OCI-M1 (cell line): Measurements from ENCODE around the gene IQSEC1.
A peak's percentile ranks its signal among the peaks of the same experiment; 100 is the strongest.

Experiments used
- DNase-seq: peaks from one replicate; lab custom pipeline; 2025; lab: John Stamatoyannopoulos, UW

Gene IQSEC1

GRCh38 chr3:12954180-12954579, 119.0 kb downstream of the IQSEC1 start:
- no peak for DNase-seq

DNA sequence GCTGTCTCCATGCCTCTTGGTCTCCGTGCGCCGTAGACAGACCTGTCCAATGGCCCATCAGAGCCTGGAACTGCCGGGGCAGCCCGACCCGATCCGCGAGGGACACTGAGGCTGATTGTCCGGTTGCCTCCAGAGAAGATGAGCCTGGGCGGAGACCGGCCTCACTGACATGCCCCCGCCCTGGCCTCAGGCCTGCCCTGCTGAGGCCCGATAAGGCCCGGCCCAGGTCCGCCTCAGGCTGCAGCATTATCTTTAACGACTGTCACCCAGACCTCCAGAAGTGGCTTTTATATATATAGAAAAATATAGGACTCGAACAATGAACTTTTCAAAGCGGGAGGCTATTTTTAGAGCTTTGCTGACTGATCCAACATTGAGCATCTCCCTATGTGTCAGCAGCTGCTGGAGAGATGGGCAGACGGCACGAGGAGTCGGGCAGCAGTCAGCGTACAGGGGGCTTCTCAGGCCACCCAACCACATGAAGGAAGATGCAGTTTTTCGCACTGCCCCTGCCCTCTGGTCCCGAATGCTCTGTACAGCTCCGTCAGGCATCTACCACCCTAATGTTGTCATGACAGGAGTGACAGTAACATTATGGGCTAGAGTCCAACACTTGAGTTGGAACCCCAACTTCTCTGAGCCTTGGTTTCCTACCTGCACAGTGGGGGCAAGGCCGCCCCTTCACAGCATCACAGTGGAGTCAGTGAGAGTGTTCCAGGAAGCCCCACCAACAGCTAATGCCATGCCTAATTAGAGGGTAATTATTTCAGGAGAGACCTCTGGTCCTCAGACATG, 119.8 kb downstream of the IQSEC1 start:
- peak; percentile 96 for DNase-seq

- no peak for DNase-seq
These were observed 120.7 kb downstream of the IQSEC1 start for GRCh38 chr3:12952343-12953200.

- peak; percentile 72 for DNase-seq
These were observed 124.1 kb downstream of the IQSEC1 start for GRCh38 chr3:12948891-12949711.

DNA sequence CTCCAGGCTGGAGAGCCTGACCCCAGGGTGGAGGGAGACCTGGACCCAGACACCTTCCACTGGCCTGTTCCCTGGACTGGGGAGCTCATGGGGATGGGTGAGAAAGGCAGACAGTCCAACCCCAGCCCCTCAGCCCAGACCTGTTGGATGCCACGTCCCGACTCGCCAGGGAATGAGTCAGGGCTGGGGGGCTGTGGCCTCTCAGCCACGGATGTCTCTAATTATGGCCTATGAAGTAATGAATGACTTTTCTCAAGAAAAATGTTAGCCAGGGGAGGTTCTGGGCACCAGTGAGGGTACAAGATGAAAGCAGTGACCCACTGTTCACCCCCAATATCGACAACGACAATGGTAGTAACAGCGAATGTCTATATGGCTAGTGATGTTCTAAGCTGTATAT, 124.9 kb downstream of the IQSEC1 start:
- no peak for DNase-seq

DNA sequence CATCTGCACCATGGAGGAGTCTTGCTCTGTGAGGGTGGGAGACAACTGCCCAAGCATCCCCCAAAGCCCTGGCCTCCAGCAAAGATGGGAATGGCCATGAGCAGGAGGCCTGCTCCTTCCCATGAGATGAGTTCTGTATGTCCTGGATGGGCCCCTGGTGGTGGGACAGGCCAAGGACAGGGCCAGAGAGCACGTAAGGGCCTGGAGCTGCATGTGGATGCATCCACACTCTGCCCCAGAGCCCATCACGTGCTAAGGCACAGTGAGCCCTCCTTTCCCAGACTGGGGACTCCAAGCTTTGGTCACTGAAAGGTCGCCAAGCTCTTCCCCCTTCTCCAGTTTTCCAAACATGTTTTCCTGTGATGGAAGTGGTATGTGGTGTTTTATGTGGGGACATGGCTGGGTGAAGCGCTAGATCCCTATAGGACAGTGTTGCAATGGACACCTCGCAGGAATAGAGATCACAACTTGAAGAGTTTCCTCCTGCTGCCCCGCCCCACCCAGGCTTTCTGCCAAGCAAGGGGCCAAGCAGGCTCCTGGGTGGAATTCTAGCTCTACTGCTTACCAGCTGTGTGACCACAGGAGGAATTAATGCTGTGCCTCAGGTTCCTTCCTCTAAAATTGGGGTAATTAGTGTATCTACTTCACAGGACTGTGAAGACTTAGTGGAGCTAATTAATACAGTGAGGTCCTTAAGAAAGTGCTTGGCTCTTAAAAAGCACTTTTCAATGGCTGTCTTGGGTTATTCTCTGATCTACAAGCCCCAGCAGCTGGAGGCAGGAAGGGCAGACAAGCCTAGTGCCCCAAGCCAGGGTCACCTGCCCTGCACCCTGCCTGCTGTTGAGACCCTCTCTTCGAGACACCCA, 125.5 kb downstream of the IQSEC1 start:
- peak; percentile 22 for DNase-seq

DNA sequence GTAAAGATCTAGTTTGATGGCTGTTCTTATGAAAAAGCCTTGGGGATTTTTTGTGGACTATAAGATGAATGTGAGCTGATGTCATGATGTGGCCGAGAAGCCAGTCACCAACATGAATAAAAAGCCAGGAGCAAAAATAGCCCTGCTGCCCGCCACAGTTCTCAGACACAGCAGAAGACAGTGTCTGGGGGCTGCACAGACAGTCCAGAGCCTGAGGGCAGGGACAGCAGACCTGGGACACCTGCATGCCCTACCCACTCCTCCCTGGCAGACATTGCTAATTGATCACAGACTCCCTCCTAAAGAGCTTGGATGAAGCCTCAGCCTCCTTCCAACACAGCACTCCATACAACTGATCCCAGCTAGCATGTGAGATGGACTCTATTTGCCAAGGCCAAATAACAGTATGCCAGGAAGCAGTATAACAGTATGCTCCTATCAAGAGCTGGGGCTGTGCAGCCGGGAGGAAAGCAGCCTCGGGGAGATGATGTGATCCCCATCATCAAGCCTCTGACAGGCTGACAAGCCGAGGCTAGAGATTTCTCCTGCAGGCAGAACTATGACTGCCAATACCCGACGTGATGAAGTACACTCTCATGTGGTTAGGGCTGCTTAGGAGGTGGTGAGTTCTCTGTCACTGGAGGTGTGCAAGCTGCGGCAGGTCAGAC, 126.4 kb downstream of the IQSEC1 start:
- no peak for DNase-seq

DNA sequence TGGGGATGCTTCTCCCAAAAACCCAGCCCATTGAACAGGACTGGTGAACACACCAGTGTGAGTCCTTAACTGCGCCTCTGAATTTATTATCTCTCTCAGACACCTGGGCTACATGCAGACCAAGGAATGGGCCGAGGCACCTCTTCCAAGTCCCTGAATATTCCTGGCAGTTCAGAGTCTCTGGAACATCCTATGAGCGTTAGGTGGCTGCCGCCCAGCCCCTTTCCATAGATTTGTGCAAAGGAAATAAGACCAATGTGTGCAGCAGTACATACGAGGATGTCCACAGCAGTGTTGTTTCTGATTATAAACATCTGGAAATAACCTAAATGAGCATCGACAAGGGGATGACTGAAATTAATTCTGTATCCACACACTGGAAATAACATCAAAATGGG, 127.0 kb downstream of the IQSEC1 start:
- DNase-seq: no peak

DNA sequence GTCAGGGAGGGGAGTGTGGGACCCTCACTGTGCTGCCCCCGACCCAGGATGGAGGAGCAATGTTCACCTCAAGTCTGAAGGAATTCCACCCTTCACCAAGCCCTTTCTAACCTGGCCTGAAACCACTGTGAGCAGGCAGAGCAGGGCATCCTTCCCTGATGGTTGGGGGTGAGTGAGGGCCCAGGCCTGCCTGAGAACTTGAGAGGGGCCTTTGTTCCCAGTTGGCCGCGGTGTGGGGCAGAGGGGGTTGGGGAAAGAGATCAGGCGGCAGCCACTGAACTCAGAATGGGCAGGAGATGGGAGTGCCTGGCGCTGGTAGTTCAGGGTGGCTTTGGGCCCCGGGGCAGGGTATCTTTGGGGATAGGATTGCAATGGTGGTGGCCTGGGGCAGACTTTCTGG, 128.4 kb downstream of the IQSEC1 start:
- no peak for DNase-seq

- DNase-seq: no peak
These were observed 128.8 kb downstream of the IQSEC1 start for GRCh38 chr3:12944413-12944812.

- DNase-seq: no peak
These were observed 129.9 kb downstream of the IQSEC1 start for GRCh38 chr3:12943124-12944021.

GRCh38 chr3:12941495-12942023, 131.7 kb downstream of the IQSEC1 start:
- no peak for DNase-seq

DNA sequence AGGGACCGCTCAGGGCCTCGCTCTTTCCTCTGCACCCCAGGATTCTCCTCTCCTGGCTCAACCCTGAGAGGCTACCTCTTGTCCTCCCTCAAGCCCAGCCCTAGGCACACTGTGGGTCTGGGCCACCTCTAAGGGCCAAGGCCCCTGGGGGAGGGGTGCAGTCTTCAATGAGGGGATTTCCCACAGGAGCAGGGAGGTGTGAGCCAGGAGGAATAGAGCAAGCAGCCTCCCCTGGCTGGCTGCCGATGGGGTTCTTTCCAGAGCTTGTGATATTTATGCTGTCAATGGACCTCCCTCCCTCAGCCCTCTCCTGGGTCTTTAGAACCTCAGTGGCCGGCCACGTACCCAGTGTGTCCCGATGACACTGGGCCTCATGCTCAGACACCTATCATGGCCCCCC, 132.4 kb downstream of the IQSEC1 start:
- no peak for DNase-seq

DNA sequence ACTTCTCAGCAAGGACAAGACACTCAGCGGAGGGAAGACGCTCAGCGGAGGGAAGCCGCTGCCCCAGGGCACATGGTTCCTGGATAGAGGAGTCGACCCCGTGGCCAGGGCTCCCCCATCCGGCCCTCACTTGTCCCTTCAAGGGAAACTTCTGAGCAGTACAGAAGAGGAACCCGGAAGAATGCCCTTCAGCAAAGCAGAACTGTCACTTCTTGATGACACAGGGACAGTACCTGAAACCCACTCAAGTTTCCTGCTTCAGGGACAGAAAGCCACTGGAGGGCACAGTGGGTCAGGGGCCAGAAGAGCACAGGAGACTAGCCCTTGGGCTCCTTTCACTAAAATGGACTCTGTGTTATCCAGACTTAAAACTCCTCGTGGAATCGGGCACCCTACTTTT, 134.1 kb downstream of the IQSEC1 start:
- DNase-seq: no peak

DNA sequence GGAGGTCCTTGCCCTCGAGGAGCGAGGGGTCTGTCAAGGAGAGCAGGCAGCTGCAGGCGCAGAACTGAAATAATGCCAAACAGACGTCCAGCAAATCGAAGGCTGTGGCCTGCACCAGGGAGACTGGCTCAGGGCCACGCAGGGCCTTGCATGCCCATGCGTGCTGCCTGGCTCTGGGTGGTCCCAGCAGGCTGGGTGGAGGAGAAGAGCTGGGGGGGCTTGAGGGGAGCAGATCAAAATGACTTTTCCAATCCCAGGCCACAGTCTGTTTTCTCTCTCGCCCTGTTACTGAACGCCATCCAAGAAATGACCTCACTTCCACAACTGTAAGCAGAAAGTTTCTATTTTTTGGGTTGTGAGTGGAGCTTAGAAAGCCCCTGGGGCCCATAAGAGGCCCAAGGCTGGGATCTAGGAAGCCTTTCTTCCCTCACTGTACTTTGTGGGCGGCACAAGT, 134.9 kb downstream of the IQSEC1 start:
- no peak for DNase-seq

DNA sequence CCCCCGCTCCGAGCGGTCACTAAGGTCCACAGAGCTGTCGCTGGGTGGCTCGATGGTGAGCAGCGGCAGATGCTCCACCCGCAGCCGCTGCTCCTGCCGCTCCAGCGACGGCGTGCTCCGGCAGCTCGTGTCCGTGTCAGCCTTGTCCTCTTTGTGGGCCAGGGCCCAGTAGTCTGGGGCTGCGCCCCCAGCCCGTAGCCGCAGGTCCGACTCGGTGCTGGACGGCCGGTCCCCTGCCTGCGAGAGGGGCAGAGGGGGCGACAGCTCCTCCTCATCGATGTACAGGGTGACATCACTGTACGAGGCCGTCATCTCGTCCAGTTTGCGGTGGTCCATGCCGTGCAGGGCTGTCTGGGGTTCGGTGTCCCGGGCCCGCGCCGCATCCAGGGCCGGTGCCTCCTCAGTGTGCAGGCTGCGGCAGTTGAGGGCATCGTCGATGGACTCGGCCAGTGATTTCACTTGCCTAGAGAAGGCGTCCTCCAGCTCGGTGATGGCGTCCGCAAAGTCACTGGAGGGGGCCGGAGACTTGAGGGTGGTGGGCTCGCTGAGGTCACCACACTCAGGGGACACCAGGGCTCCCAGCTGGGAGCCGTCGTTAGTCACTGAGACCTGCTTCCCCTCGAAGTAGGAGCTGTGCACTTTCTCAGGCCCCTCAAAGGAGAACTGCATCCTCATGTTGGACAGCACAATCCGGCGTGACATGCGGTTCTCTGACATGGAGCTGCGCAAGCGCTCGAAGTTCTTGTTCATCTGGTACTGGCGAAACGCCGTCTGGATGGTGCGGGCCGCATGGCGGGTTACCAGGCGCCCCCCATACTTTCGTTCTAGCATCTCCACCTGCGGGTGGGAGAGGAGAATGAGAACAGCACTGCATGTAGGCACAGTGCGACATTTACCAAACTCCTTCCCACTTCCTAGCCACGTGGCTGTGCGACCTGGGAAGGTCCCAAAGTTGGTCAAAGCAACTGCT, 137.1 kb downstream of the IQSEC1 start:
- no peak for DNase-seq

GRCh38 chr3:12935023-12935860, 138.0 kb downstream of the IQSEC1 start:
- DNase-seq: no peak
